H1 (cell line): ENCODE measurements around the gene GALNTL6. TPM values are rescaled to one million over a fixed set of nuclear protein-coding genes. Genes with fewer than 3 reads are reported as not detected.

ENCODE experiments used
- CTCF ChIA-PET: fragments of 300-600 bp; sonication (Branson Sonifier 250); formaldehyde crosslinking; loops from one replicate; lab custom pipeline; 2021; ENCODE audit not compliant: partially characterized antibody; lab: Charles Lee
- POLR2A ChIA-PET: fragments of 300-600 bp; sonication (Branson Sonifier 250); formaldehyde crosslinking; loops from one replicate; lab custom pipeline; 2021; ENCODE audit warnings: inconsistent platforms; ENCODE audit not compliant: partially characterized antibody; lab: Charles Lee
- DNase-seq, 2 experiments: peaks; one replicate each; pipeline versions ENCODE4 v3.0.0 to v3.0.0-alpha.2; 2010 to 2022; ENCODE audit warnings: low spot score in 2 of 2, low read depth in 1 of 2, mixed read lengths in 1 of 2
- FAIRE-seq: peaks from 2 replicates; lab custom pipeline; 2011; peaks lifted over from hg19 to GRCh38; lab: Jason Lieb, UNC
- H2AFZ ChIP-seq: 2 replicates; pipeline ENCODE4 v1.8.1; 2012; ENCODE audit warnings: low read length, inconsistent platforms
- H2AK5ac ChIP-seq: 2 replicates; pipeline ENCODE4 v1.6.1; 2013; ENCODE audit warnings: low read depth, low read length
- H2BK120ac ChIP-seq: replicated peaks from 2 replicates; pipeline ENCODE3; 2013; ENCODE audit warnings: low read depth, low read length, inconsistent platforms
- H2BK12ac ChIP-seq: 2 replicates; pipeline ENCODE4 v1.6.1; 2013; ENCODE audit warnings: low read depth, low read length
- H2BK15ac ChIP-seq: 2 replicates; pipeline ENCODE4 v1.6.1; 2013; ENCODE audit warnings: low read length
- H2BK20ac ChIP-seq: 2 replicates; pipeline ENCODE4 v1.6.1; 2013; ENCODE audit warnings: low read length
- H2BK5ac ChIP-seq: 2 replicates; pipeline ENCODE4 v1.6.1; 2013; ENCODE audit warnings: low read depth, low read length
- H3K14ac ChIP-seq: 2 replicates; pipeline ENCODE4 v1.6.1; 2013; ENCODE audit warnings: inconsistent platforms; ENCODE audit not compliant: insufficient read length
- H3K18ac ChIP-seq: 2 replicates; pipeline ENCODE4 v1.6.1; 2013; ENCODE audit warnings: low read length; ENCODE audit errors: extremely low read depth
- H3K23ac ChIP-seq: 2 replicates; pipeline ENCODE4 v1.6.1; 2013; ENCODE audit warnings: inconsistent platforms; ENCODE audit not compliant: insufficient read length
- H3K23me2 ChIP-seq: 2 replicates; pipeline ENCODE4 v1.6.1; 2013; ENCODE audit warnings: low read depth, low read length
- H3K27ac ChIP-seq: 2 replicates; pipeline ENCODE4 v1.6.1; 2011; ENCODE audit warnings: low read depth, low read length, inconsistent platforms
- H3K27me3 ChIP-seq, 4 experiments: replicated peaks in 1 of 4; 1 replicate in 1 of 4; 2 replicates in 3 of 4; pipeline versions ENCODE4 v1.6.1 to v1.8.1; 2011 to 2013; ENCODE audit warnings: low read length in 3 of 4, mild to moderate bottlenecking in 3 of 4, inconsistent platforms in 2 of 4, mixed read lengths in 2 of 4, moderate library complexity in 1 of 4; ENCODE audit not compliant: control insufficient read depth in 3 of 4, insufficient read depth in 3 of 4; ENCODE audit errors: extremely low read depth in 1 of 4
- H3K36me3 ChIP-seq, 4 experiments: 2 replicates each; pipeline versions ENCODE4 v1.6.1 to v1.8.1; 2011 to 2013; ENCODE audit warnings: mild to moderate bottlenecking in 4 of 4, low read length in 3 of 4, moderate library complexity in 2 of 4, control low read depth in 1 of 4, inconsistent platforms in 1 of 4; ENCODE audit not compliant: insufficient read depth in 4 of 4, control insufficient read depth in 2 of 4
- H3K4ac ChIP-seq: replicated peaks from 2 replicates; pipeline ENCODE3; 2013; ENCODE audit warnings: low read length, low read depth, mixed read lengths, inconsistent platforms; ENCODE audit not compliant: insufficient read length
- H3K4me1 ChIP-seq, 4 experiments: replicated peaks in 1 of 4; 1 replicate in 1 of 4; 2 replicates in 3 of 4; pipeline versions ENCODE4 v1.6.1 to v1.8.1; 2011 to 2013; ENCODE audit warnings: low read length in 3 of 4, inconsistent platforms in 2 of 4, mixed read lengths in 1 of 4; ENCODE audit not compliant: insufficient read depth in 4 of 4, control insufficient read depth in 3 of 4
- H3K4me2 ChIP-seq, 2 experiments: 2 replicates each; pipeline versions ENCODE4 v1.6.1 to v1.8.1; 2011 to 2013; ENCODE audit warnings: low read depth in 2 of 2, low read length in 2 of 2, control low read depth in 1 of 2, inconsistent platforms in 1 of 2, mild to moderate bottlenecking in 1 of 2; ENCODE audit not compliant: insufficient read depth in 1 of 2
- H3K4me3 ChIP-seq, 4 experiments: fragments of 200-600, 300-600 bp in 1 of 4; sonication (generic), shearing (Covaris generic), sonication (Bioruptor Twin) in 1 of 4; 2 replicates each; pipeline versions ENCODE4 v1.5.1 to v1.8.1; 2011 to 2016; ENCODE audit warnings: low read length in 4 of 4, low read depth in 3 of 4, control low read depth in 2 of 4, inconsistent platforms in 2 of 4, mild to moderate bottlenecking in 2 of 4, mixed read lengths in 1 of 4, moderate library complexity in 1 of 4; ENCODE audit not compliant: insufficient read depth in 2 of 4; ENCODE audit errors: extremely low read depth in 1 of 4
- H3K56ac ChIP-seq: replicated peaks from 2 replicates; pipeline ENCODE3; 2013; ENCODE audit warnings: low read depth, mild to moderate bottlenecking, mixed read lengths, low read length, inconsistent platforms; ENCODE audit not compliant: insufficient read length
- H3K79me1 ChIP-seq: 2 replicates; pipeline ENCODE4 v1.6.1; 2013; ENCODE audit warnings: low read depth, low read length, control low read depth
- H3K79me2 ChIP-seq, 2 experiments: 2 replicates each; pipeline versions ENCODE4 v1.6.1 to v1.8.1; 2012 to 2013; ENCODE audit warnings: low read length in 2 of 2, mild to moderate bottlenecking in 2 of 2, inconsistent platforms in 1 of 2; ENCODE audit not compliant: insufficient read depth in 2 of 2, control insufficient read depth in 1 of 2
- H3K9ac ChIP-seq, 4 experiments: replicated peaks in 1 of 4; 1 replicate in 1 of 4; 2 replicates in 3 of 4; pipeline versions ENCODE4 v1.6.1 to v1.8.1; 2011 to 2013; ENCODE audit warnings: low read depth in 3 of 4, low read length in 3 of 4, control low read depth in 2 of 4, mild to moderate bottlenecking in 2 of 4, moderate library complexity in 2 of 4, inconsistent platforms in 1 of 4; ENCODE audit errors: extremely low read depth in 1 of 4
- H3K9me3 ChIP-seq, 2 experiments: 2 replicates each; pipeline versions ENCODE4 v1.6.1 to v1.8.1; 2012 to 2013; ENCODE audit warnings: mild to moderate bottlenecking in 2 of 2, moderate library complexity in 2 of 2, control low read depth in 1 of 2, inconsistent platforms in 1 of 2, low read depth in 1 of 2, low read length in 1 of 2, mixed read lengths in 1 of 2; ENCODE audit not compliant: insufficient read depth in 2 of 2
- H4K20me1 ChIP-seq, 2 experiments: replicated peaks in 1 of 2; 2 replicates each; pipeline versions ENCODE3 to v1.8.1; 2011 to 2013; ENCODE audit warnings: inconsistent platforms in 2 of 2, low read length in 2 of 2, mild to moderate bottlenecking in 1 of 2; ENCODE audit not compliant: insufficient read depth in 2 of 2, control insufficient read depth in 1 of 2
- H4K5ac ChIP-seq: 2 replicates; pipeline ENCODE4 v1.6.1; 2013; ENCODE audit warnings: low read length, low read depth, mixed read lengths, inconsistent platforms; ENCODE audit not compliant: insufficient read length
- H4K8ac ChIP-seq: 2 replicates; pipeline ENCODE4 v1.8.0; 2013; ENCODE audit warnings: mild to moderate bottlenecking, moderate library complexity, low read length, inconsistent platforms; ENCODE audit not compliant: insufficient read depth; ENCODE audit errors: extremely low read depth
- H4K91ac ChIP-seq: replicated peaks from 2 replicates; pipeline ENCODE3; 2013; ENCODE audit warnings: low read length, mixed read lengths, inconsistent platforms; ENCODE audit not compliant: insufficient read length
- POLR2AphosphoS5 ChIP-seq: IDR thresholded peaks from 2 replicates; pipeline ENCODE4 v1.6.1; 2011; ENCODE audit warnings: low read depth, low read length
- WGBS, 2 experiments: shearing (Covaris generic) in 1 of 2; methylation state at CpG; one replicate each; pipeline versions ENCODE4 v1.1.6 to v1.1.7; 2013 to 2015; ENCODE audit warnings: low lambda C conversion rate in 2 of 2, mixed read lengths in 2 of 2, inconsistent platforms in 1 of 2, low coverage in 1 of 2, missing lambda C conversion rate in 1 of 2; ENCODE audit not compliant: insufficient replicate concordance in 2 of 2, insufficient coverage in 1 of 2, insufficient read length in 1 of 2; ENCODE audit errors: extremely low coverage in 1 of 2, missing lambda C conversion rate in 1 of 2; 5-methylcytosine and 5-hydroxymethylcytosine counted together
- polyA plus RNA-seq, 7 experiments: library from polyadenylated mRNA; depleted of rRNA in 3 of 7; stranded (reverse) in 5 of 7; unstranded in 2 of 7; fragments of >200 nt in 5 of 7; fragments of 200-250 nt in 2 of 7; gene quantifications; 1 replicate in 5 of 7; 2 replicates in 1 of 7; 4 replicates in 1 of 7; pipeline versions ENCODE4 v1.2.1 to v1.2.3, GENCODE V29; 2011 to 2013; ENCODE audit warnings: missing spikeins in 2 of 7, mixed read lengths in 2 of 7
- total RNA-seq: library from RNA; stranded (reverse); fragmentation: NEBNext Ultra II Directional; extraction: Animal tissue kit (Norgen Biotek cat#: 25700); gene quantifications from 2 replicates; pipeline ENCODE4 v1.2.1, GENCODE V29; 2021

GALNTL6 gene
- total and polyA plus RNA-seq, 2 of the 8 experiments (the other 6 are each of a cell fraction or from before 2014, with no cell fraction given), result 0.03 to 0.32 TPM

- H2BK5ac ChIP-seq, result no peak overlapping the region
- no peak overlapping the region for H4K5ac ChIP-seq
- H2BK12ac ChIP-seq, result no peak overlapping the region
- no peak overlapping the region for H3K14ac ChIP-seq
- no peak overlapping the region for H3K4me3 ChIP-seq
- H2AK5ac ChIP-seq, result no peak overlapping the region
- no peak overlapping the region for H3K23ac ChIP-seq
- no peaks in the 10 kb centered on the region for H3K36me3 ChIP-seq
- no peak overlapping the region for H2BK15ac ChIP-seq
- no peaks in the 10 kb centered on the region for H3K79me2 ChIP-seq
- H3K4me2 ChIP-seq, result no peak overlapping the region
- ChIA-PET CTCF (no interaction called here), POLR2A (no interaction called here)
- no peak overlapping the region for H3K18ac ChIP-seq
- no peaks in the 10 kb centered on the region for H3K4me1 ChIP-seq
- no peak overlapping the region for H3K56ac ChIP-seq
- H3K27me3 ChIP-seq, result no peaks in the 10 kb centered on the region
- no peak overlapping the region for H4K91ac ChIP-seq
- DNase-seq (no peak), FAIRE-seq (no peak)
- H4K8ac ChIP-seq, result no peak overlapping the region
- no peak for TF ChIP-seq POLR2AphosphoS5
- H2BK20ac ChIP-seq, result no peak overlapping the region
- no peak overlapping the region for H2BK120ac ChIP-seq
- no peaks in the 10 kb centered on the region for H4K20me1 ChIP-seq
- WGBS, 2 experiments, result 100% methylated on average over 1 of the region's 1 CpG; no CpG with 5 or more reads in 1 of the 2 experiments
- no peaks in the 10 kb centered on the region for H3K79me1 ChIP-seq
- no peak overlapping the region for H3K9ac ChIP-seq
- H3K27ac ChIP-seq, result no peak overlapping the region
- no peaks in the 10 kb centered on the region for H3K9me3 ChIP-seq
- no peak overlapping the region for H2AFZ ChIP-seq
- H3K4ac ChIP-seq, result no peak overlapping the region
- H3K23me2 ChIP-seq, result no peaks in the 10 kb centered on the region
Measured at GRCh38 chr4:171843456-171843855, 30.3 kb downstream of the GALNTL6 start.
